ENCODE results near the gene MAST1. TPM values are rescaled to one million over a fixed set of nuclear protein-coding genes. Genes with fewer than 3 reads are reported as not detected.
A peak's percentile ranks its signal among the peaks of the same experiment; 100 is the strongest.

MAST1 gene
- total and polyA plus RNA-seq, 2 donors (not counting 1 experiment from before 2014, with no cell fraction given): 0.39 to 1.1 TPM

GRCh38 chr19:12793290-12794195, 44.8 kb upstream of the MAST1 start:
- peak; percentile 25 for ATAC-seq (ENCODE audit: low read depth)
- DNase-seq: peak; percentile 99
- no peaks in the 10 kb centered on the region for H3K27me3 ChIP-seq (replicated peaks in 1 of 4; ENCODE audit: control extremely low read depth in 1 of 4, control insufficient read depth in 3 of 4, insufficient read depth in 4 of 4, low read length in 3 of 4)
- peaks cover 25% of the 10 kb centered on the region for H3K79me2 ChIP-seq (ENCODE audit: control insufficient read depth, insufficient read depth, low read length)
- under 1% methylated on average over 80 of the region's 81 CpGs for WGBS (ENCODE audit: insufficient coverage)
- H3K4me3 ChIP-seq (ENCODE audit: control extremely low read depth in 1 of 5, extremely low read depth in 1 of 5, insufficient read depth in 1 of 5, low read depth in 2 of 5, low read length in 4 of 5): peak overlapping the region; percentile 86 to 99 (median 97)
- peaks cover 0 to 4% of the 10 kb centered on the region in 2 experiments for H3K36me3 ChIP-seq (replicated peaks in 1 of 2; ENCODE audit: control extremely low read depth in 1 of 2, control insufficient read depth in 1 of 2, extremely low read depth in 1 of 2, insufficient read depth in 2 of 2, low read length in 1 of 2)
- Mint-ChIP-seq H3K27me3 (no peaks in the 10 kb centered on the region), H3K9me3 (ENCODE audit: insufficient read depth) (no peaks in the 10 kb centered on the region), H3K27ac (peak overlapping the region; percentile 99), H3K4me3 (peak overlapping the region; percentile 97), H3K4me1 (peaks cover 38% of the 10 kb centered on the region)
- intact Hi-C loops (cut with micrococcal nuclease): loop anchor here (5.0 kb wide), 3 partner anchors 61 to 1044 kb away; partner anchors contain the start of genes TRIR, ZNF490 and ZNF791
- TF ChIP-seq EZH2 (IDR thresholded peaks at IDR 0.05; ENCODE audit: borderline replicate concordance, insufficient read depth, low read depth, low read length, poor library complexity, severe bottlenecking) (no peak), CTCF (IDR thresholded peaks at IDR 0.05) (no peak)
- no peak overlapping the region for H2AFZ ChIP-seq (ENCODE audit: insufficient read depth, low read depth, low read length, poor library complexity, severe bottlenecking)
- peak overlapping the region; percentile 91 for H3K4me2 ChIP-seq (replicated peaks; ENCODE audit: low read depth, low read length, poor library complexity, severe bottlenecking)
- peak overlapping the region; percentile 95 to 97 for H3K27ac ChIP-seq (ENCODE audit: low read length in 2 of 2)
- no peaks in the 10 kb centered on the region for H3K9me3 ChIP-seq (ENCODE audit: control extremely low read depth in 1 of 3, control insufficient read depth in 2 of 3, insufficient read depth in 1 of 3, low read length in 2 of 3)
- H4K20me1 ChIP-seq (ENCODE audit: control insufficient read depth, insufficient read depth, low read length, poor library complexity, severe bottlenecking): peaks cover 19% of the 10 kb centered on the region
- peaks cover 29 to 44% of the 10 kb centered on the region in 2 donors for H3K4me1 ChIP-seq (ENCODE audit: control insufficient read depth in 2 of 2, insufficient read depth in 2 of 2, low read length in 2 of 2)
- peak overlapping the region; percentile 86 for H3K9ac ChIP-seq (ENCODE audit: low read length)
- ChIA-PET POLR2A (interaction anchor here (0.5 to 6.8 kb wide), 16 partner anchors 11 to 362 kb away, joined by 3 to 233 read pairs (median 7); partner anchors contain the start of genes DHPS, GCDH, GET3 and HOOK2), CTCF (interaction anchor here (0.6 to 17.9 kb wide), 5 partner anchors 13 to 241 kb away, joined by 3 to 1147 read pairs (median 4); partner anchors contain the start of genes HOOK2 and RNASEH2A)
